K562 (cell line): ENCODE measurements around the gene STPG2. TPM values are rescaled to one million over a fixed set of nuclear protein-coding genes. Genes with fewer than 3 reads are reported as not detected.

Source experiments
- ATAC-seq: fragments of 200-7000 bp; cut with Tn5 transposase; 3 replicates; pipeline ENCODE4 v1.9.1; 2020; ENCODE audit warnings: moderate library complexity
- BruUV-seq: library from RNA; stranded (reverse); fragments of 400-500 nt; replicated peaks from 2 replicates; lab custom pipeline; 2021; lab: Mats Ljungman, UMichigan
- CTCF ChIA-PET: fragments of 300-600 bp; formaldehyde crosslinking; extraction: SDS; loops from one replicate; lab custom pipeline; 2021; ENCODE audit warnings: low intra/inter-chr PET ratio; lab: Yijun Ruan, JAX
- POLR2A ChIA-PET: fragments of 300-600, 350-650 bp; sonication (Branson Sonifier 250); formaldehyde crosslinking; extraction: SDS; loops from one replicate; lab custom pipeline; 2021; ENCODE audit warnings: antibody characterized with exemption, inconsistent platforms; lab: Yijun Ruan, JAX
- DNase-seq, 4 experiments: peaks; one replicate each; pipeline versions ENCODE4 v3.0.0 to v3.0.0-alpha.2; 2011 to 2018; ENCODE audit warnings: low spot score in 3 of 4, mixed read lengths in 3 of 4; ENCODE audit errors: extremely low read depth in 1 of 4
- FAIRE-seq: peaks from 2 replicates; lab custom pipeline; 2011; peaks lifted over from hg19 to GRCh38; lab: Jason Lieb, UNC
- H2AFZ ChIP-seq: 2 replicates; pipeline ENCODE4 v1.6.0; 2011; ENCODE audit warnings: low read depth, low read length, control low read depth, inconsistent platforms
- H3K27ac ChIP-seq: fragments of 200-600 bp; 3 replicates; pipeline ENCODE4 v1.8.0; 2011; ENCODE audit warnings: low read depth, mild to moderate bottlenecking, control low read depth, inconsistent platforms, low read length, moderate library complexity, mixed read lengths; ENCODE audit errors: extremely low read depth
- H3K27me3 ChIP-seq, 2 experiments: fragments of 300-600 bp in 1 of 2; 2 replicates in 1 of 2; 3 replicates in 1 of 2; pipeline versions ENCODE4 v1.6.0 to v1.8.0; 2011; ENCODE audit warnings: inconsistent platforms in 2 of 2, low read length in 2 of 2, mild to moderate bottlenecking in 1 of 2, mixed read lengths in 1 of 2, moderate library complexity in 1 of 2; ENCODE audit not compliant: control insufficient read depth in 2 of 2, insufficient read depth in 2 of 2
- H3K36me3 ChIP-seq: fragments of 300-600 bp; 3 replicates; pipeline ENCODE4 v1.8.0; 2011; ENCODE audit warnings: mild to moderate bottlenecking, low read length, inconsistent platforms; ENCODE audit not compliant: control insufficient read depth, insufficient read depth
- H3K4me1 ChIP-seq, 2 experiments: fragments of 200-600 bp in 1 of 2; replicated peaks in 1 of 2; 2 replicates in 1 of 2; 3 replicates in 1 of 2; pipeline versions ENCODE4 v1.5.1 to v1.8.0; 2011; ENCODE audit warnings: inconsistent platforms in 2 of 2, low read length in 2 of 2, mild to moderate bottlenecking in 1 of 2, mixed read lengths in 1 of 2, moderate library complexity in 1 of 2; ENCODE audit not compliant: control insufficient read depth in 2 of 2, insufficient read depth in 2 of 2
- H3K4me2 ChIP-seq: 2 replicates; pipeline ENCODE4 v1.6.1; 2011; ENCODE audit warnings: low read length, control low read depth, inconsistent platforms, mixed read lengths; ENCODE audit not compliant: insufficient read depth
- H3K4me3 ChIP-seq: fragments of 200-600 bp; sonication (generic), shearing (Covaris generic); 2 replicates; pipeline ENCODE4 v1.5.1; 2016; ENCODE audit warnings: control low read depth, inconsistent platforms
- H3K79me2 ChIP-seq: fragments of 200-600 bp; 3 replicates; pipeline ENCODE4 v1.8.0; 2011; ENCODE audit warnings: low read length, inconsistent platforms; ENCODE audit not compliant: control insufficient read depth, insufficient read depth
- H3K9ac ChIP-seq, 2 experiments: 2 replicates each; pipeline versions ENCODE4 v1.6.0 to v1.6.1; 2011; ENCODE audit warnings: low read depth in 2 of 2, low read length in 2 of 2, control low read depth in 1 of 2, inconsistent platforms in 1 of 2, mild to moderate bottlenecking in 1 of 2, mixed read lengths in 1 of 2; ENCODE audit not compliant: insufficient read depth in 1 of 2
- H3K9me1 ChIP-seq: one replicate; pipeline ENCODE4 v1.6.0; 2011; ENCODE audit warnings: inconsistent platforms, mild to moderate bottlenecking, low read length, moderate library complexity; ENCODE audit not compliant: control insufficient read depth, insufficient read depth
- H3K9me3 ChIP-seq: replicated peaks from 2 replicates; pipeline ENCODE4 v1.5.1; 2011; ENCODE audit warnings: low read depth, low read length, inconsistent platforms; ENCODE audit not compliant: control insufficient read depth, insufficient read depth
- H4K20me1 ChIP-seq: replicated peaks from 2 replicates; pipeline ENCODE4 v1.6.1; 2011; ENCODE audit warnings: low read length, inconsistent platforms, mixed read lengths; ENCODE audit not compliant: control insufficient read depth, insufficient read depth
- FOXK1 ChIP-seq: sonication (generic); formaldehyde crosslinking; IDR thresholded peaks from 2 replicates; pipeline ENCODE4 v1.8.0; 2022; ENCODE audit warnings: missing genetic modification reagents, mild to moderate bottlenecking, borderline replicate concordance
- GTF2A2 ChIP-seq: IDR thresholded peaks from 2 replicates; pipeline ENCODE4 v1.6.1; 2016; ENCODE audit warnings: mild to moderate bottlenecking, missing genetic modification characterization, missing compliant biosample characterization
- GTF2E2 ChIP-seq: fragments of 200-800 bp; sonication (Bioruptor generic); IDR thresholded peaks from 2 replicates; pipeline ENCODE4 v1.6.1; 2016; ENCODE audit warnings: missing genetic modification characterization, missing compliant biosample characterization
- ILK ChIP-seq: fragments of 450-650 bp; IDR thresholded peaks from 2 replicates; pipeline ENCODE4 v1.6.1; 2016; ENCODE audit warnings: missing genetic modification characterization, low read depth, mild to moderate bottlenecking, missing compliant biosample characterization, moderate library complexity, borderline replicate concordance
- NFXL1 ChIP-seq: fragments of 450-650 bp; formaldehyde crosslinking; IDR thresholded peaks from 2 replicates; pipeline ENCODE4 v1.4.0; 2021; ENCODE audit warnings: mild to moderate bottlenecking
- PHF8 ChIP-seq: fragments of 200-600 bp; sonication (generic); IDR thresholded peaks from 2 replicates; pipeline ENCODE4 v1.6.1; 2012; ENCODE audit warnings: mixed run types, mild to moderate bottlenecking, inconsistent platforms, low read length, moderate library complexity, borderline replicate concordance
- PPARD ChIP-seq: fragments of 250-450 bp; sonication (Bioruptor Pico); IDR thresholded peaks from 2 replicates; pipeline ENCODE4 v1.8.0; 2022; ENCODE audit warnings: inconsistent platforms, mild to moderate bottlenecking, moderate library complexity
- TBP ChIP-seq: optimal IDR thresholded peaks from 2 replicates; pipeline ENCODE3; 2011; ENCODE audit warnings: low read depth, low read length, improper control_type of control experiment
- TCF3 ChIP-seq: sonication (generic); formaldehyde crosslinking; IDR thresholded peaks from 2 replicates; pipeline ENCODE4 v1.4.0; 2020; ENCODE audit warnings: mild to moderate bottlenecking, missing genetic modification reagents
- THRAP3 ChIP-seq: fragments of 450-650 bp; IDR thresholded peaks from 2 replicates; pipeline ENCODE4 v1.6.1; 2016; ENCODE audit warnings: mild to moderate bottlenecking, inconsistent platforms, borderline replicate concordance
- ZBED1 ChIP-seq: IDR thresholded peaks from 2 replicates; pipeline ENCODE4 v1.6.1; 2014
- ZNF232 ChIP-seq: sonication (generic); formaldehyde crosslinking; IDR thresholded peaks from 2 replicates; pipeline ENCODE4 v1.8.0; 2022; ENCODE audit warnings: mild to moderate bottlenecking, missing genetic modification reagents
- ZNF24 ChIP-seq: fragments of 450-650 bp; IDR thresholded peaks from 2 replicates; pipeline ENCODE4 v1.6.1; 2016
- ZNF76 ChIP-seq: fragments of 250-450 bp; sonication (Bioruptor Pico); IDR thresholded peaks from 2 replicates; pipeline ENCODE4 v1.4.0; 2020; ENCODE audit warnings: mild to moderate bottlenecking, moderate library complexity, borderline replicate concordance
- ZNF764 ChIP-seq: fragments of 250-450 bp; sonication (Bioruptor Pico); IDR thresholded peaks from 2 replicates; pipeline ENCODE4 v1.4.0; 2020; ENCODE audit warnings: low read depth, mild to moderate bottlenecking, moderate library complexity
- WGBS: fragments of 100-300 bp; shearing (Covaris generic); methylation state at CpG from one replicate; pipeline ENCODE4 v1.1.6; 2016; ENCODE audit warnings: low coverage, mixed read lengths; ENCODE audit not compliant: insufficient coverage; ENCODE audit errors: missing lambda C conversion rate; 5-methylcytosine and 5-hydroxymethylcytosine counted together
- in situ Hi-C: fragments of 300-500 bp; cut with MboI; formaldehyde crosslinking; loops from 4 replicates; pipeline ENCODE4 v1.15.0; 2018; ENCODE audit warnings: inconsistent platforms, mixed read lengths
- intact Hi-C: fragments of 100-400 bp; cut with micrococcal nuclease; formaldehyde crosslinking; loops from 2 replicates; pipeline ENCODE4 v1.14.2; 2022
- polyA plus RNA-seq, 8 experiments: library from polyadenylated mRNA; depleted of rRNA in 4 of 8; stranded (reverse) in 5 of 8; unstranded in 3 of 8; fragments of >200 nt; fragmentation: Nextera tagmentation in 2 of 8; fragmentation: Illumina TruSeq in 1 of 8; extraction: Ambion mirVana in 2 of 8; extraction: Trizol in 1 of 8; gene quantifications; 2 replicates each; pipeline versions ENCODE4 v1.2.1 to v1.2.3, GENCODE V29; 2011 to 2014; ENCODE audit warnings: inconsistent platforms in 1 of 8, missing spikeins in 1 of 8
- total RNA-seq, 7 experiments: library from RNA; depleted of rRNA in 6 of 7; stranded (reverse); fragments of >200 nt in 6 of 7; fragmentation: Illumina TruSeq in 2 of 7; extraction: Trizol in 2 of 7; gene quantifications; 2 replicates each; pipeline versions ENCODE4 v1.2.1 to v1.2.3, GENCODE V29; 2011 to 2021; ENCODE audit warnings: low replicate concordance in 1 of 7
- TF ChIP-seq, protein P1 (sequence below): fragments of 450-650 bp; IDR thresholded peaks from 2 replicates; pipeline ENCODE4 v1.6.1; 2017; ENCODE audit warnings: mild to moderate bottlenecking, moderate library complexity
- TF ChIP-seq, protein P2 (sequence below): sonication (generic); formaldehyde crosslinking; IDR thresholded peaks from 2 replicates; pipeline ENCODE4 v1.8.0; 2023; ENCODE audit warnings: mild to moderate bottlenecking, missing genetic modification reagents

STPG2 gene
- total and polyA plus RNA-seq, 9 of the 15 experiments (the other 6 are each of a cell fraction or from before 2014, with no cell fraction given): not detected

DNA sequence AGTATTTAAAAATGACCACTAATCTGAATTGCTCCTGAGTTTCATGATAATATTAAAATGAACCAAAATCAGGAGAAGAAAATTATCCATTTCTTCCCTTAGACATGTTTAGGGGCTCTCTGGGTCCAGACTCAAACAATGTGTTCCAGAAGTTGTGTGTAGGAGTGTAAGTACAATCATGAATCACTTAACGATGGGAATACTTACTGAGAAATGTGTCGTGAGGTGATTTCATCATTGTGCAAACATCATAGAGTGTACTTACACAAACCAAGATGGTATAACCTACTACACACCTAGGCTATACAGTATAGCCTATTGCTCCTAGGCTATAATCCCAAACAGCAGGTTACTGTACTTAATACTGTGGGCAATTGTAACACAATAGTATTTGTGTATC is 74.8 kb downstream of the STPG2 start:
- Histone ChIP-seq H3K4me1 (no peaks in the 10 kb centered on the region), H3K9me1 (no peaks in the 10 kb centered on the region), H3K4me2 (no peak overlapping the region), H2AFZ (no peak overlapping the region), H3K27ac (no peak overlapping the region), H3K9me3 (no peaks in the 10 kb centered on the region), H3K79me2 (no peaks in the 10 kb centered on the region), H3K36me3 (no peaks in the 10 kb centered on the region), H4K20me1 (no peaks in the 10 kb centered on the region), H3K4me3 (no peak overlapping the region), H3K27me3 (no peaks in the 10 kb centered on the region), H3K9ac (no peak overlapping the region)
- no TSS peak for BruUV-seq
- ChIA-PET POLR2A (no interaction called here), CTCF (no interaction called here)
- intact Hi-C loops (no loop called here), in situ Hi-C loops (no loop called here)
- 0% methylated on average over 2 of the region's 2 CpGs for WGBS
- no peak for TF ChIP-seq GTF2A2
- no peak for TF ChIP-seq PHF8
- TF ChIP-seq, protein P1, sequence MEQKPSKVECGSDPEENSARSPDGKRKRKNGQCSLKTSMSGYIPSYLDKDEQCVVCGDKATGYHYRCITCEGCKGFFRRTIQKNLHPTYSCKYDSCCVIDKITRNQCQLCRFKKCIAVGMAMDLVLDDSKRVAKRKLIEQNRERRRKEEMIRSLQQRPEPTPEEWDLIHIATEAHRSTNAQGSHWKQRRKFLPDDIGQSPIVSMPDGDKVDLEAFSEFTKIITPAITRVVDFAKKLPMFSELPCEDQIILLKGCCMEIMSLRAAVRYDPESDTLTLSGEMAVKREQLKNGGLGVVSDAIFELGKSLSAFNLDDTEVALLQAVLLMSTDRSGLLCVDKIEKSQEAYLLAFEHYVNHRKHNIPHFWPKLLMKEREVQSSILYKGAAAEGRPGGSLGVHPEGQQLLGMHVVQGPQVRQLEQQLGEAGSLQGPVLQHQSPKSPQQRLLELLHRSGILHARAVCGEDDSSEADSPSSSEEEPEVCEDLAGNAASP: no peak
- TF ChIP-seq ILK: no peak
- no peak for TF ChIP-seq PPARD (CRISPR knock-in tag)
- no peak for TF ChIP-seq TCF3
- TF ChIP-seq ZNF764 (CRISPR knock-in tag): no peak
- no peak for TF ChIP-seq ZNF76 (CRISPR knock-in tag)
- TF ChIP-seq ZBED1: no peak
- TF ChIP-seq, protein P2, sequence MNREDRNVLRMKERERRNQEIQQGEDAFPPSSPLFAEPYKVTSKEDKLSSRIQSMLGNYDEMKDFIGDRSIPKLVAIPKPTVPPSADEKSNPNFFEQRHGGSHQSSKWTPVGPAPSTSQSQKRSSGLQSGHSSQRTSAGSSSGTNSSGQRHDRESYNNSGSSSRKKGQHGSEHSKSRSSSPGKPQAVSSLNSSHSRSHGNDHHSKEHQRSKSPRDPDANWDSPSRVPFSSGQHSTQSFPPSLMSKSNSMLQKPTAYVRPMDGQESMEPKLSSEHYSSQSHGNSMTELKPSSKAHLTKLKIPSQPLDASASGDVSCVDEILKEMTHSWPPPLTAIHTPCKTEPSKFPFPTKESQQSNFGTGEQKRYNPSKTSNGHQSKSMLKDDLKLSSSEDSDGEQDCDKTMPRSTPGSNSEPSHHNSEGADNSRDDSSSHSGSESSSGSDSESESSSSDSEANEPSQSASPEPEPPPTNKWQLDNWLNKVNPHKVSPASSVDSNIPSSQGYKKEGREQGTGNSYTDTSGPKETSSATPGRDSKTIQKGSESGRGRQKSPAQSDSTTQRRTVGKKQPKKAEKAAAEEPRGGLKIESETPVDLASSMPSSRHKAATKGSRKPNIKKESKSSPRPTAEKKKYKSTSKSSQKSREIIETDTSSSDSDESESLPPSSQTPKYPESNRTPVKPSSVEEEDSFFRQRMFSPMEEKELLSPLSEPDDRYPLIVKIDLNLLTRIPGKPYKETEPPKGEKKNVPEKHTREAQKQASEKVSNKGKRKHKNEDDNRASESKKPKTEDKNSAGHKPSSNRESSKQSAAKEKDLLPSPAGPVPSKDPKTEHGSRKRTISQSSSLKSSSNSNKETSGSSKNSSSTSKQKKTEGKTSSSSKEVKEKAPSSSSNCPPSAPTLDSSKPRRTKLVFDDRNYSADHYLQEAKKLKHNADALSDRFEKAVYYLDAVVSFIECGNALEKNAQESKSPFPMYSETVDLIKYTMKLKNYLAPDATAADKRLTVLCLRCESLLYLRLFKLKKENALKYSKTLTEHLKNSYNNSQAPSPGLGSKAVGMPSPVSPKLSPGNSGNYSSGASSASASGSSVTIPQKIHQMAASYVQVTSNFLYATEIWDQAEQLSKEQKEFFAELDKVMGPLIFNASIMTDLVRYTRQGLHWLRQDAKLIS (CRISPR knock-in tag): no peak
- no peak for TF ChIP-seq ZNF232 (CRISPR knock-in tag)
- TF ChIP-seq GTF2E2: no peak
- no peak for TF ChIP-seq FOXK1 (CRISPR knock-in tag)
- TF ChIP-seq ZNF24: no peak
- no peak for TF ChIP-seq THRAP3
- no peak for TF ChIP-seq TBP
- TF ChIP-seq NFXL1 (CRISPR knock-in tag): no peak
- DNase-seq (no peak), ATAC-seq (no peak), FAIRE-seq (no peak)
